Vagina (tissue), 2 donors: Measurements from ENCODE around the gene COQ5. TPM values are rescaled to one million over a fixed set of nuclear protein-coding genes. Genes with fewer than 3 reads are reported as not detected.

Experiments
- DNase-seq, 2 donors: peaks; one replicate each; pipeline ENCODE4 v3.0.0-alpha.2; 2017; ENCODE audit errors: extremely low spot score in 2 of 2
- H3K27ac ChIP-seq: fragments of 200-600 bp; sonication (generic); one replicate; pipeline ENCODE4 v1.5.1; 2019
- H3K27me3 ChIP-seq: fragments of 200-600 bp; sonication (generic); one replicate; pipeline ENCODE4 v1.5.1; 2019
- H3K36me3 ChIP-seq, 2 donors: fragments of 200-600 bp; sonication (generic); one replicate each; pipeline ENCODE4 v1.5.1; 2017 to 2019
- H3K4me1 ChIP-seq: fragments of 200-600 bp; sonication (generic); one replicate; pipeline ENCODE4 v1.5.1; 2019
- H3K4me3 ChIP-seq, 2 donors: fragments of 200-600 bp; sonication (generic); 1 replicate in 1 of 2; 2 replicates in 1 of 2; pipeline ENCODE4 v1.5.1; 2016 to 2019
- H3K9me3 ChIP-seq: fragments of 200-600 bp; sonication (generic); one replicate; pipeline ENCODE4 v1.5.1; 2019
- POLR2A ChIP-seq, 2 donors: fragments of 450-650 bp; IDR thresholded peaks; one replicate each; pipeline ENCODE4 v1.6.1; 2017; ENCODE audit warnings: antibody characterized with exemption in 2 of 2, mild to moderate bottlenecking in 2 of 2, moderate library complexity in 2 of 2
- POLR2AphosphoS5 ChIP-seq, 2 donors: sonication (generic); formaldehyde crosslinking; IDR thresholded peaks; one replicate each; pipeline ENCODE4 v1.9.0; 2017; ENCODE audit warnings: antibody characterized with exemption in 2 of 2, mild to moderate bottlenecking in 2 of 2, low read depth in 1 of 2; ENCODE audit not compliant: insufficient read depth in 1 of 2
- intact Hi-C: fragments of 100-400 bp; cut with DNase I; formaldehyde crosslinking; loops from one replicate; pipeline ENCODE4 v1.15.1; 2023
- total RNA-seq: library from RNA; depleted of rRNA; stranded (reverse); fragments of >200 nt; gene quantifications from one replicate; pipeline ENCODE4 v1.2.3, GENCODE V29; 2016
- TF ChIP-seq, protein P1 (sequence below), 3 experiments: fragments of 450-650 bp in 2 of 3; fragments of 200-600 bp in 1 of 3; sonication (generic) in 1 of 3; IDR thresholded peaks; one replicate each; pipeline ENCODE4 v1.5.1; 2017 to 2019; ENCODE audit warnings: antibody characterized with exemption in 3 of 3, mild to moderate bottlenecking in 2 of 3, moderate library complexity in 2 of 3

Gene COQ5
- total RNA-seq, 1 donor from 2014 or later, result 18.4 TPM

DNA sequence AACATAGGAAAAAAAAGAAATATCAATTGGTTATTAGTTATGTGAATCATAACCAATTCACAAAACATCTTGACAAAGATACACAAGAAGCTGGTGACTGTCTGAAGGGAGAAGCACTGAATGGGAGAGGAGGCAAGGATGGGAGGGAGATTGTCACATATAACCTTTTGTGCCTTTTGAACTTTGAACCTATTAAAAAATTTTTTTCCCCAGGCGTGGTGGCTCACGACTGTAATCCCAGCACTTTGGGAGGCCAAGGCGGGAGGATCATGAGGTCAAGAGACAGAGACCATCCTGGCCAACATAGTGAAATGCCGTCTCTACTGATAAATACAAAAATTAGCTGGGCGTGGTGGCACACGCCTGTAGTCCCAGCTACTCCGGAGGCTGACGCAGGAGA lies 20.4 kb downstream of the COQ5 start:
- TF ChIP-seq POLR2A (IDR thresholded peaks at IDR 0.05) (no peak), POLR2AphosphoS5 (IDR thresholded peaks at IDR 0.05; ENCODE audit: insufficient read depth in 1 of 2, low read depth in 1 of 2) (no peak)
- TF ChIP-seq, protein P1, sequence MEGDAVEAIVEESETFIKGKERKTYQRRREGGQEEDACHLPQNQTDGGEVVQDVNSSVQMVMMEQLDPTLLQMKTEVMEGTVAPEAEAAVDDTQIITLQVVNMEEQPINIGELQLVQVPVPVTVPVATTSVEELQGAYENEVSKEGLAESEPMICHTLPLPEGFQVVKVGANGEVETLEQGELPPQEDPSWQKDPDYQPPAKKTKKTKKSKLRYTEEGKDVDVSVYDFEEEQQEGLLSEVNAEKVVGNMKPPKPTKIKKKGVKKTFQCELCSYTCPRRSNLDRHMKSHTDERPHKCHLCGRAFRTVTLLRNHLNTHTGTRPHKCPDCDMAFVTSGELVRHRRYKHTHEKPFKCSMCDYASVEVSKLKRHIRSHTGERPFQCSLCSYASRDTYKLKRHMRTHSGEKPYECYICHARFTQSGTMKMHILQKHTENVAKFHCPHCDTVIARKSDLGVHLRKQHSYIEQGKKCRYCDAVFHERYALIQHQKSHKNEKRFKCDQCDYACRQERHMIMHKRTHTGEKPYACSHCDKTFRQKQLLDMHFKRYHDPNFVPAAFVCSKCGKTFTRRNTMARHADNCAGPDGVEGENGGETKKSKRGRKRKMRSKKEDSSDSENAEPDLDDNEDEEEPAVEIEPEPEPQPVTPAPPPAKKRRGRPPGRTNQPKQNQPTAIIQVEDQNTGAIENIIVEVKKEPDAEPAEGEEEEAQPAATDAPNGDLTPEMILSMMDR (IDR thresholded peaks at IDR 0.05), result no peak
- Histone ChIP-seq H3K36me3 (peaks cover 0 to 49% of the 10 kb centered on the region in 2 donors), H3K27ac (no peak overlapping the region), H3K4me3 (no peak overlapping the region), H3K9me3 (no peaks in the 10 kb centered on the region), H3K4me1 (no peaks in the 10 kb centered on the region), H3K27me3 (no peaks in the 10 kb centered on the region)
- DNase-seq, result no peak
- intact Hi-C loops, result no loop called here

DNA sequence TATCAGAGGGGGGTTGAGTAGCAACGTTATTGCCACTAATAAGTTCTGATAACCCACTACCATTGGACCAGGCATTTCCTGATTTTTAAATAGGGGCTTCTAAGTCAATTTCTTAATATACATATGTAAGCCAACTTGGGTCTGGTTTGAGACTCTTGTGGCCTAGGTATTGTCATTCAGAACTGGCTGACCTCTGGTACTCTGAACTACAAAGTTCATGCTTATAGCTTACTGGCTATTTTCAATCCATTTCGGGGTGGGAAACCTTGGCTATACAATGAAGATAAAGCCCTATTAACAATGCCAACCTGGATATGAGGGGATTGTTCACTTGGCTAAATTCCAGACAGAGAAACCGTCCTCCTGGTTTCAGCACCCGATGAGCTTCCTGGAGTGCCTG lies 24.4 kb downstream of the COQ5 start:
- no peak overlapping the region for H3K4me3 ChIP-seq
- H3K36me3 ChIP-seq, result peaks cover 0 to 43% of the 10 kb centered on the region in 2 donors
- no peaks in the 10 kb centered on the region for H3K4me1 ChIP-seq
- DNase-seq, result no peak
- no peaks in the 10 kb centered on the region for H3K27me3 ChIP-seq
- intact Hi-C loops, result no loop called here
- TF ChIP-seq POLR2A (IDR thresholded peaks at IDR 0.05) (no peak), POLR2AphosphoS5 (IDR thresholded peaks at IDR 0.05; ENCODE audit: insufficient read depth in 1 of 2, low read depth in 1 of 2) (no peak)
- TF ChIP-seq, protein P1 (IDR thresholded peaks at IDR 0.05), result no peak
- no peaks in the 10 kb centered on the region for H3K9me3 ChIP-seq
- H3K27ac ChIP-seq, result no peak overlapping the region

DNA sequence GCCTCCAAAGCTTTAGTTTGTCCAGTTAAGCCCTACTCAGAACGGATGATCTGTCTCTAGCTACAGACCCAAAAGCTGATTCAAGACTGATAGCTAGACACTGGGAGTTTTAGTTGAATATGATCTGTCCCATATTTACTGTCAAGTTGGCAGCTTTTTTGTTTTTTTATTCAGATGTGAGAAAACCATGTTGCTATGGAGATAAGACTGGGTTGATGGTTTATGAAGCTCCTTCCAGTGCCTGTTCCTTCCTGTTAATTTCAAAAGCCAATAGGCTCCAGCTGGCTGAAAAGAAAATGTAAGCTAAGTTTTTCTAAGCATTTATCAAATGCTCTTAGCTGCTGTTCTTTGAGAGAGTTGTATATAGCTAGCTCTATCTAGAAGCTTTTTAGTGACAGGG lies 28.4 kb downstream of the COQ5 start:
- Histone ChIP-seq H3K36me3 (peaks cover 0 to 33% of the 10 kb centered on the region in 2 donors), H3K4me1 (peaks cover 13% of the 10 kb centered on the region), H3K27me3 (no peaks in the 10 kb centered on the region), H3K9me3 (no peaks in the 10 kb centered on the region), H3K4me3 (no peak overlapping the region), H3K27ac (no peak overlapping the region)
- intact Hi-C loops, result no loop called here
- no peak for DNase-seq
- TF ChIP-seq, protein P1 (IDR thresholded peaks at IDR 0.05), result no peak
- no peak for TF ChIP-seq POLR2AphosphoS5 (IDR thresholded peaks at IDR 0.05; ENCODE audit: insufficient read depth in 1 of 2, low read depth in 1 of 2)
- no peak for TF ChIP-seq POLR2A (IDR thresholded peaks at IDR 0.05)

DNA sequence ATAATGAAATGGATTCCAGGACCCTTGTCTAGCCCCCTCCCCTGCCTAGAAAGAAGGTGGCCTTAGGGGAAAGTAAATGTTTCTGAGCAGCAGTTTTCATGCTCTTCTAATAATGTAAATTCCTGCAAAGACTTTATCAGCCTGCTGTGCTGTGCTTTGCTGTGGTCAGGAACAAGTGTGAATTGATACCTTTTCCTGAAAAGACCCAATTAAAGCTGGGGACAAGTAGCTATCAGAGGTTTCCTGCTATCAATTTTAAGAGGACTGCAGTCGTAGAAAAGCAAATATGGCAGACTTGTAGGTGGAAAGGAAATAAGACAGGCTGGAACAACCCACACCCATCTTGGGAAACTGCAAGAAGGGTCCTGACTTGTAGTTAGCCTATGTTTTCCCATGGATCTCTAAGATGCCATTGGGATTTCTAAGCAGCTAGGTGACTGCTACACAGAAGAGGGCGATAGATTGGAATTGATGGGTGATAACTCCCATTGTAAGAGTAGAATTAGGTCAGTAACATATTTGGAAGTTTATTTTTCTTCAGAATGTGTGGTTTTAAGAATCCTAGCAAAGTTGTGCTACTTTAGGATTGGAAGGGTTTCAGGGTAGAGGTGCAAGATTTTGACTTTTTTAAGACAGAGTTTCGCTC lies 30.0 kb downstream of the COQ5 start:
- H3K4me3 ChIP-seq, result no peak overlapping the region
- H3K9me3 ChIP-seq, result no peaks in the 10 kb centered on the region
- intact Hi-C loops, result no loop called here
- no peak overlapping the region for H3K27ac ChIP-seq
- peaks cover 0 to 31% of the 10 kb centered on the region in 2 donors for H3K36me3 ChIP-seq
- no peaks in the 10 kb centered on the region for H3K27me3 ChIP-seq
- DNase-seq, result no peak
- peaks cover 25% of the 10 kb centered on the region for H3K4me1 ChIP-seq
- TF ChIP-seq, protein P1 (IDR thresholded peaks at IDR 0.05), result no peak
- TF ChIP-seq POLR2A (IDR thresholded peaks at IDR 0.05) (no peak), POLR2AphosphoS5 (IDR thresholded peaks at IDR 0.05; ENCODE audit: insufficient read depth in 1 of 2, low read depth in 1 of 2) (no peak)

DNA sequence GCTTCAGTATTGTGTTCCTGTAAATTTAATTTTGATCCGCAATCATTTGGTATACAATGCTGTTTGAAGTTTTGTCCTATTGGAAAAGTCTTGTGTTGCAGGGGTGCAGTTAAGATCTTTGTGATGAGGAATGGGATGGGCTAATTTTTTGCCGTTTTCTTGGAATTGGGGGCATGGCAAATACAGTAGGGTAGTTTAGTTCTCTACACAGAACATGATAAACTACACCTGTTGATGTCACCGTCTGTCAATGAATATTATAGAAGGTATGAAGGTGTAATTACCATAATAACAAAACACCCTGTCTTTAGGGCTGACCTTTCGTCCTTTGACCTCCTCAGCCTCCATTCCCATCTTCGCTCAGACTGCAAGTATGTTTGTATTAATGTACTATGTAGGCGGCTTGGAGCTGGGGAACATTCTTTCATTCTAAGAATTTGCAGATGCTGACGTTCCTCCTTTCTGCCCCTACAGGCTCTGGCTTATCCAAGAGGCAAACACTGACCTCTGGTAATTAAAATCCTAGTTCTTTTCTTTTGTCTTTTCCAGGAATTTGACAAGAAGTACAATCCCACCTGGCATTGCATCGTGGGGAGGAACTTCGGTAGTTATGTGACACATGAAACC lies 31.3 kb downstream of the COQ5 start:
- peak overlapping the region; percentile 97 for H3K27ac ChIP-seq
- intact Hi-C loops, result no loop called here

More for the DNA sequence above, 31.3 kb downstream of the COQ5 start:
- Histone ChIP-seq H3K9me3 (no peaks in the 10 kb centered on the region), H3K4me3 (peak overlapping the region; percentile 98 to 99), H3K36me3 (peaks cover 0 to 20% of the 10 kb centered on the region in 2 donors), H3K4me1 (peaks cover 25% of the 10 kb centered on the region), H3K27me3 (no peaks in the 10 kb centered on the region)
- no peak for DNase-seq
- TF ChIP-seq POLR2A (IDR thresholded peaks at IDR 0.05), result no peak
- TF ChIP-seq, protein P1 (IDR thresholded peaks at IDR 0.05), result no peak
- no peak for TF ChIP-seq POLR2AphosphoS5 (IDR thresholded peaks at IDR 0.05; ENCODE audit: insufficient read depth in 1 of 2, low read depth in 1 of 2)
